IPS-15b (cell line): Measurements from ENCODE around the gene SDR39U1.

Source experiments
- H3K27me3 ChIP-seq: one replicate; pipeline ENCODE4 v1.6.1; 2013; ENCODE audit warnings: low read length; ENCODE audit not compliant: control insufficient read depth, insufficient read depth
- H3K36me3 ChIP-seq: one replicate; pipeline ENCODE4 v1.6.1; 2013; ENCODE audit warnings: low read length; ENCODE audit not compliant: control insufficient read depth, insufficient read depth
- H3K4me1 ChIP-seq: one replicate; pipeline ENCODE4 v1.6.1; 2013; ENCODE audit warnings: mild to moderate bottlenecking, low read length; ENCODE audit not compliant: control insufficient read depth, insufficient read depth
- H3K4me3 ChIP-seq: one replicate; pipeline ENCODE4 v1.5.1; 2013; ENCODE audit warnings: low read depth, low read length
- H3K9ac ChIP-seq: one replicate; pipeline ENCODE4 v1.6.1; 2013; ENCODE audit warnings: low read depth, mild to moderate bottlenecking, low read length
- H3K9me3 ChIP-seq: one replicate; pipeline ENCODE4 v1.6.1; 2013; ENCODE audit warnings: mild to moderate bottlenecking, low read length; ENCODE audit not compliant: control insufficient read depth, insufficient read depth

Gene SDR39U1

GRCh38 chr14:24399447-24399822 is 43.1 kb downstream of the SDR39U1 start:
- peaks cover 21% of the 10 kb centered on the region for H3K4me1 ChIP-seq
- peaks cover 4% of the 10 kb centered on the region for H3K36me3 ChIP-seq
- H3K9me3 ChIP-seq: no peaks in the 10 kb centered on the region
- H3K4me3 ChIP-seq: peak overlapping the region; percentile 88
- peaks cover 4% of the 10 kb centered on the region for H3K27me3 ChIP-seq
- peak overlapping the region; percentile 73 for H3K9ac ChIP-seq

- Histone ChIP-seq H3K27me3 (peaks cover 4% of the 10 kb centered on the region), H3K36me3 (peaks cover 4% of the 10 kb centered on the region), H3K4me3 (peak within 1 kb of the TSS; percentile 88), H3K9me3 (no peaks in the 10 kb centered on the region), H3K4me1 (peaks cover 21% of the 10 kb centered on the region), H3K9ac (peak within 1 kb of the TSS; percentile 73)
Measured at GRCh38 chr14:24398653-24399446, 43.7 kb downstream of the SDR39U1 start, which contains the start of gene NYNRIN. NYNRIN (plus strand) TSS chr14:24399003; CDS start chr14:24399247, 244 bp downstream.

- Histone ChIP-seq H3K4me1 (peaks cover 18% of the 10 kb centered on the region), H3K9ac (no peak overlapping the region), H3K9me3 (no peaks in the 10 kb centered on the region), H3K36me3 (peaks cover 4% of the 10 kb centered on the region), H3K27me3 (peaks cover 4% of the 10 kb centered on the region), H3K4me3 (peak overlapping the region; percentile 88)
Measured at GRCh38 chr14:24398293-24398652, 44.3 kb downstream of the SDR39U1 start.

GRCh38 chr14:24397639-24398292 is 44.8 kb downstream of the SDR39U1 start:
- H3K4me3 ChIP-seq: peak overlapping the region; percentile 26
- H3K27me3 ChIP-seq: peaks cover 4% of the 10 kb centered on the region
- peaks cover 17% of the 10 kb centered on the region for H3K4me1 ChIP-seq
- no peaks in the 10 kb centered on the region for H3K9me3 ChIP-seq
- H3K36me3 ChIP-seq: peaks cover 4% of the 10 kb centered on the region
- H3K9ac ChIP-seq: no peak overlapping the region

- no peaks in the 10 kb centered on the region for H3K9me3 ChIP-seq
Measured at GRCh38 chr14:24395609-24396582, 46.7 kb downstream of the SDR39U1 start.

DNA sequence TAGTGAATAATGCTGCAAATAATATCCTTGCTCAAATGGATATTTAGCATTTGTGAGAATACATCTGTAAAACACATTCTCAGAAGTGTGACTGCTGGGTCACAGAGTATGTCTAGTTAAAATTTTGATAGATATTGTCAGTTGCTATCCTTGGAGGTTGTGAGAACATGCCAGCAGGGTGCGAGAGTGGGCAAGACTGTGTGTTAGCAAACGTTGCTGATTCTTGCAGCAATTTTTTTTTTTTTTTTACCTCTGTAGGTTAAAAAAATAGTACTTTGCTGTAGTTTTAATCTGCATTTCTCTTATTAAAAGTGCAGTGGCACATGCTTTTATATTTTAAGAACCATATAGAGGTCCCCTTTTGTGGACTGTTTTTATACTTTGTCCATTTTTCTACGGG is 48.3 kb downstream of the SDR39U1 start:
- Histone ChIP-seq H3K4me3 (no peak overlapping the region), H3K9ac (no peak overlapping the region), H3K36me3 (no peaks in the 10 kb centered on the region), H3K4me1 (peaks cover 16% of the 10 kb centered on the region), H3K9me3 (no peaks in the 10 kb centered on the region), H3K27me3 (peaks cover 4% of the 10 kb centered on the region)

More at GRCh38 chr14:24395609-24396582, 46.7 kb downstream of the SDR39U1 start:
- Histone ChIP-seq H3K4me3 (no peak overlapping the region), H3K4me1 (peaks cover 23% of the 10 kb centered on the region), H3K9ac (no peak overlapping the region), H3K36me3 (no peaks in the 10 kb centered on the region), H3K27me3 (peaks cover 4% of the 10 kb centered on the region)

DNA sequence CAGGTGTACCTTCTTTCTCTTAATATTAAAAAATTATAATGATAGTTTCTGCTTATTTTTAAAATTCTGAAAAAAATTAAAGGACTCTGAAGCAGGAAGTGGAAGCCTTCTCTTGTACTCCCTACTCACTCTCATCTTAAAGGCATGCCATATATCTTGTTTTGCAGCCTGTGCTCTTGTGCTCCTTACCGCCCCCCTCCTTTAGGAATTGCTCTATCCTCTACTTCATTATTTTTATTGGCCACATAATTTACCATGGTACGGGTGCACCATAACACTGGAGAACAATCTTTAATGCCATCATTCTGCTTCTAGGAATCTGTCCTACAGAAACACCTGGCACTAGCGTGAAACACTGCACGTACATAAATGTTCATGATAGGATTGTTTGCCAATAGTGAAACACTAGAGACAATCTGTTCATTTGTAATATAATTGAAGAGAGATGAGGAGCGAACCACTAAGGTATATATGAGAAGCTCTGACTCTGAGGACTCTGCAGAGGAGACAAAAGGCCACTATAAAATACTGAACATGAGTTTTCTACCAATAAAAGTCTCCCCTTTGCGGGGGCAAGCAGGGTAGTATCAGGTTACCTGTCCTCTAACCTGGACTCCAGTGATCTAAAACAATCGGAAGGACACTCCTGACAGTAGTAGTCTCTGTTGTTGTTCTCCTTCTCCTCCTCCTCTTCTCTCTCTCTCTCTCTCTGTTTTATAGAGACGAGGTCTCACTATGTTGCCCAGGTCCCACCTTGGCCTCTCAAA is 50.1 kb downstream of the SDR39U1 start:
- Histone ChIP-seq H3K27me3 (peaks cover 4% of the 10 kb centered on the region), H3K4me3 (peak overlapping the region; percentile 18), H3K4me1 (peaks cover 9% of the 10 kb centered on the region), H3K9ac (no peak overlapping the region), H3K9me3 (no peaks in the 10 kb centered on the region), H3K36me3 (no peaks in the 10 kb centered on the region)

DNA sequence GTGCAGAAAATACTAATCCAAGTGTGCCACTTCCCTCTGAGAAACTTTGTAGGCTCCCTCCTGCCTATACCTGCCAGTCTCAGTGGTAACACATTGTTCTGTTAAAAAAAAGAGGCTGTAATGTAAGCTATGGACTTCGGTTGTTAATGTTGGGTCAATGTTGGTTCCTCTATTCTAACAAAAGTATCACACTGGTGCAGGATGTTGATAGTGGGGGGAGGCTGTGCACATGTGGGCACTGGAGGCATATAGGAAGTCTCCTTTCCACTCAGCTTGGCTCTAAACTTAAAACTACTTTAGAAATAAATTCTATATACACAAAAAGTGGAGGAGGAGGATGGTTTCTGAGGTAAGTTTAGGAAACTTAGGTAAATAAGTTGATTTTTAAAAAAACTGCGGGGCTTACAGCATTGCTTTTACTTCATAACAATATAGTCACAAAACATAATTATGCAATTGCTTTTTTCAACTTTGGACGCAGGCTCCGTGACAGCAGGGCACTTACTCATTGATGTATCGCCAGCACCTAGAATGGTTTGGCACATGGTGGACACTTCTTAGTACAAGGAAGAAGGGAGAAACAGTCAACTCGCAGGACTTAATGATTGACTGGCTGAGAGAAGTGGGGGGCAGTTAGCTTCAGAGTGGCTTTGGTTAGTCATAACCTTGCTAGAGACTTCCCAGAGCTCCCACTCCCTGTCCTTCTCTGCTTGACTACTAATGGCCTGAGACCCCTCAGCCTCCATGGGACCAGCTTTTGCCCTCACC is 51.7 kb downstream of the SDR39U1 start:
- Histone ChIP-seq H3K4me3 (no peak overlapping the region), H3K9me3 (no peaks in the 10 kb centered on the region), H3K36me3 (no peaks in the 10 kb centered on the region), H3K9ac (no peak overlapping the region), H3K27me3 (no peaks in the 10 kb centered on the region), H3K4me1 (peaks cover 9% of the 10 kb centered on the region)
